HG03469 (cell line): ENCODE measurements around the gene WFDC13.
"Not testable (repeated sequence)": the region's sequence is repeated elsewhere in the genome, so short reads cannot be mapped to it uniquely, and the experiment has no call there.

ENCODE experiments used
- ATAC-seq: cut with Tn5 transposase; IDR thresholded peaks from one replicate; pipeline ENCODE4 v1.9.1; 2021; ENCODE audit warnings: mild to moderate bottlenecking, moderate library complexity, moderate number of reproducible peaks; ENCODE audit not compliant: unreplicated experiment

WFDC13 gene, protein sequence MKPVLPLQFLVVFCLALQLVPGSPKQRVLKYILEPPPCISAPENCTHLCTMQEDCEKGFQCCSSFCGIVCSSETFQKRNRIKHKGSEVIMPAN

DNA sequence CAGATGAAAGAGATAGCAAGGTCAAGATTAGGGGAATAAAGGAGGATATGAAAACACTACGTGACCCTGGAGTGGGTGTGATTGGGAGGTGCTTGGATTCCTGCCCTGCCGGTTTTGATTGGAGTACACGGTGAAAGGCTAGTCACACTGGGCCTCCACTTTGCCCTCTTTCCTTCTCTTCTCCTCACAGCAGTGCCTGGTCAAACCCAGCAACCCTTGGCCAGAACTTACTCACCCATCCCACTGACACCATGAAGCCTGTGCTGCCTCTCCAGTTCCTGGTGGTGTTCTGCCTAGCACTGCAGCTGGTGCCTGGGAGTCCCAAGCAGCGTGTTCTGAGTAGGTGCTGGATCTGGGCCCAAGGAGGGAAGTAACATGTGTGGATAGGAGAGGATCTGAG lies at the start of gene WFDC13:
TSS of gene WFDC13 (plus strand) at position 166 of the 400 bp plus-strand sequence. CDS start at position 252, 86 bp downstream.
- no peak for ATAC-seq

DNA sequence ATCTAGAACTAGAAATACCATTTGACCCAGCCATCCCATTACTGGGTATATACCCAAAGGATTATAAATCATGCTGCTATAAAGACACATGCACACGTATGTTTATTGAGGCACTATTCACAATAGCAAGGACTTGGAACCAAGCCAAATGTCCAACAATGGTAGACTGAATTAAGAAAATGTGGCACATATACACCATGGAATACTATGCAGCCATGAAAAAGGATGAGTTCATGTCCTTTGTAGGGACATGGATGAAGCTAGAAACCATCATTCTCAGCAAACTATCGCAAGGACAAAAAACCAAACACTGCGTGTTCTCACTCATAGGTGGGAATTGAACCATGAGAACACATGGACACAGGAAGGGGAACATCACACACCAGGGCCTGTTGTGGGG lies 44.8 kb upstream of the WFDC13 start:
- not testable (repeated sequence) for ATAC-seq

DNA sequence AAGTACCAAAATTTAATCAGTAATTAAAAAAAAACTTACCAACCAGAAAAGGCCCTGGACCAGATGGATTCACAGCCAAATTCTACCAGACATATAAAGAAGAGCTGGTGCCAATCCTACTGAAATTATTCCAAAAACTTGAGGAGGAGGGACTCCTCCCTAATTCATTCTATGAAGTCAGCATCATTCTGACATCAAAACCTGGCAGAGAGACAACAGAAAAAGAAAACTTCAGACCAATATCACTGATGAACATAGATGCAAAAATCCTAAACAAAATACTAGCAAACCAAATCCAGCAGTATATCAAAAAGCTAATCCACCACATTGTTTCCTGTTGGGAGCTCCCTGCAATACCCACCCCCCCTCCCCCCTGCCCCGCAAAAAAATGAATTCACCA lies 31.7 kb upstream of the WFDC13 start, which contains the start of gene WFDC11:
TSS of gene WFDC11 (minus strand) at position 101 of the 400 bp plus-strand sequence. CDS start 19,639 bp downstream, outside the sequence.
- ATAC-seq, result no peak

DNA sequence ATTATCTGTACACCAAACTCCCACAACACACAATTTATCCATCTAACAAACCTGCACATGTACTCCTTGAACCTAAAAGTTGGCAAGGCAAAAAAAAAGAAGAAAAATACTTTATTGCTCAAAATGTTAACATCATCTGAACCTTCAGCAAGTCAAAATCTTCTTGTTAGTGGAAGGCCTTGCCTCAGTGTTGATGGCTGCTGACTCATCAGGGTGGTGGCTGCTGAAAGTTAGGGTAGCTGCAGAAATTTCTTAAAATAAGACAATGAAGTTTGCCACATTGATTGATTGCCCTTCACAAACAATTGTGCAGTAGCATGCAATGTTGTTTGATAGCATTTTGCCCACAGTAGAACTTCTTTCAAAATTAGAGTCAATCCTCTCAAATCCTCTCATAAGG lies 29.1 kb upstream of the WFDC13 start:
- ATAC-seq, result no peak

DNA sequence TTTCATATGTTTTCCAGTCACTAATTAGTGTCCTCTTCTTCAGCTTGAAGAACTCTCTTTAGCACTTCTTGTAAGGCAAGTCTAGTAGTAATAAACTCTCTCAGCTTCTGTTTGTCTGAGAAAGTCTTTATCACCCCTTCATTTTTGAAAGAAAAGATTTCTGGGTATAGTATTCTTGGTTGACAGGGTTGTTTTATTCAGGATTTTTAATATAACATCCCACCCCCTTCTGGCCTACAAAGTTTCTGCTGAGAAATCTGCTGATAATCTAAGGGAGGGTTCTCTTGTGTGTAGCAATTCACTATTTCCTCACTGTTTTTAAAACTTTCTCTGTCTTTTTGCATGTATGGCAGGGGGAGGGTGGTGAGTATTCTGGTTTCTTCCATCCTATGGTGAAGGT lies 22.2 kb upstream of the WFDC13 start:
- ATAC-seq, result no peak

DNA sequence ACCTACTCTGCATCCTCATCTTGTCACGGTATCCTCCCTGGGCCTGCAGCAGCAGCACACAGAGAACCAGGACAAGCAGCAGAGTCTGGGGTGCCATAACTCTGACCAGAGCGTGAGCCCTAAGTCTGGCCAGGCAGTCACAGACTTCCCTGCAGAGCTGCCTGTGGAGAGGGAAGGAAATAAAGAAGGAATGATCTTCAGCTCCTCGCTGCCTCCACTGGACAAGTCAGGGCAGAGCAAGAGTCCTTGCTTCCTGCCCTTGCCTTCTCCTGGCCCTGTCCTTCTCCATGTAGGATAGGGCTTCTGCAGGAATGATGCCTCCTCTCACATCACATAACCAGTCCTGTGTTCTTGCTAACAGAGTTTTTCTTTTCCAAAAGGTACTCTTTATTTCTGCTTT lies 15.9 kb upstream of the WFDC13 start:
- ATAC-seq, result no peak

DNA sequence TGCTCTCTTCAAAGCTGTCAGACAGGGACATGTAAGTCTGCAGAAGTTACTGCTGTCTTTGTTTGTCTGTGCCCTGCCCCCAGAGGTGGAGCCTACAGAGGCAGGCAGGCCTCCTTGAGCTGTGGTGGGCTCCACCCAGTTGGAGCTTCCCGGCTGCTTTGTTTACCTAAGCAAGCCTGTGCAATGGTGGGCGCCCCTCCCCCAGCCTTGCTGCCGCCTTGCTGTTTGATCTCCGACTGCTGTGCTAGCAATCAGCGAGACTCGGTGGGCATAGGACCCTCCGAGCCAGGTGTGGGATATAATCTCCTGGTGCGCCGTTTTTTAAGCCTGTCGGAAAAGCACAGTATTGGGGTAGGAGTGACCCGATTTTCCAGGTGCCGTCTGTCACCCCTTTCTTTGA lies 8.5 kb upstream of the WFDC13 start:
- ATAC-seq, result not testable (repeated sequence)

DNA sequence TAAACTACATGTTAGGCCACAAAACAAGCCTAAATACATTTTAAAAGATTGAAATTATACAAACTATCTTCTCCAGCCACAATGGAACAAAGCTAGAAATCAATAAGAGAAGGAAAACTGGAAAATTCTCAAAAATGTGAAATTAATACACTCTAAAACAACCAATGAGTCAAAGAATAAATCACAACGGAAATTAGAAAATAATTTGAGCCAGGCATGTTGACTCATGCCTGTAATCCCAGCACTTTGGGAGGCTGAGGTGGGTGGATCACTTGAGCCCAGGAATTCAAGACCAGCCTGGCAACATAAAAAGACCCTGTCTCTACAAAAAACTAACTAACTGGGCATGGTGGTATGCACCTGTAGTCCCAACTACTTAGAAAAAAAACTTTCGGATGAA lies 6.3 kb upstream of the WFDC13 start:
- no peak for ATAC-seq

DNA sequence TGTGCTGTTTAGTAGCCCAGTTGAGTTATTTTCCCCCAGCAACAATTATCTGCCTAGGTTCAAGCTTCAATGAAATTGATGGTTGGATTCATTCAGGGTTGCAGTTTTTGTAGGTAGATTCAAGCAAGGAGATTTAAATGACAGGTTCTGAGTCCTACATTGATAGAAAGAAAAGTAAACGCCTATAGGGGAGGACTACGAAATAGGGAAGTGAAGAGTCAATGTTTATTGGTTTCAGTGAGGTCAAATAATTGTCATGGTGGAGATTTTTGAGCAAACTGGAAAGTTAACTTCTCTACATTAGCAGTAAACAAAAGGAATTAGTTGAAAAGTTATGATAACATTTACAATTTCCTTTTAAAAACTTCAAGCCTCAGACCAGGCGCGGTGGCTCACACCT lies 734 bp upstream of the WFDC13 start:
- no peak for ATAC-seq

DNA sequence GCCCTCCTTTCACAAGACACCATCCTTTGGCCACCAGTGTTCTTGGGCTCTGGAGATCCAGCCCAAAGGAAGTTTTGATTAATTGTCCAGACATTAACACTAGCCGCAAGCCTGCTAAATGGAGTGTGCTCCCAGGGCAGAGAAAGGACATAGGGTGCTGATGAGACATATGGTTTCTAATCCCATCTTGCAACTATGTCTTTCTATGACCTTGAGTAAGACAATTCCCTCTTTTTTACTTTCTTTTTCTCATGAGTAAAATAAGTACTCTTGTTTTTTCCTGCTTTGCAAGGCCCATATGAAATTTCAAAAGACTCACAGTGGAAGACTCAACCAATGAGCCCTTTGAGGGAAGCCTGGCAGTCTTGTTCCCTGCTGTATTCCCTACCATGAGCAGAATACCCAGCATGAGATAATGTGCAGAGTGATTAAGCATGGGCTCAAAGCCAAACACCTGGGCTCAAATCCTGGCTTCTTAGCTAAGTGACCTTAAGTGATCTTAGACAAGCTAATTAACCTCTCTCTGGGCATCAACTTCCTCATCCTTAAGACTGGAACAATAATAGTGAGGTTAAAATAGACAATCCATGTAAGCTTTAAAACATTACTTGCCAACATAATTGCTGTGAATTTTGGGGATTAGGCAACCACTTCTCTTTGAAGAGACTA lies 3.3 kb downstream of the WFDC13 start, which contains the start of gene WFDC10B:
TSS of gene WFDC10B (minus strand) at position 51 of the 669 bp plus-strand sequence. CDS start 19,027 bp downstream, outside the sequence.
- no peak for ATAC-seq

DNA sequence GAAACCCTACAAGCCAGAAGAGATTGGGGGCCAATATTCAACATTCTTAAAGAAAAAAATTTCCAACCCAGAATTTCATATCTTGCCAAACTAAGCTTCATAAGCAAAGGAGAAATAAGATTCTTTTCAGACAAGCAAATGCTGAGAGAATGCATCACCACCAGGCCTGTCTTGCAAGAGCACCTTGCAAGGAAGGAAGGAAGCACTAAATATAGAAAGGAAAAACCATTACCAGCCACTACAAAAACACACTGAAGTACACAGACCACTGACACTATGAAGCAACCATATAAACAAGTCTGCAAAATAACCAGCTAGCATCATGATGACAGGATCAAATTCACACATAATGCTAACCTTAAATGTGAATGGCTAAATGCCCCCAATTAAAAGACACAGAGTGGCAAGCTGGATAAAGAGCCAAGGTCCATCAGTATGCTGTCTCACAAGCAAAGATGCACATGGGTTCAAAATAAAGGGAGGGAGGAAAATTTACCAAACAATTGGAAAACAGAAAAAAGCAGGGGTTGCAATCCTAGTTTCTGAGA lies 14.4 kb downstream of the WFDC13 start:
- ATAC-seq, result not testable (repeated sequence)

DNA sequence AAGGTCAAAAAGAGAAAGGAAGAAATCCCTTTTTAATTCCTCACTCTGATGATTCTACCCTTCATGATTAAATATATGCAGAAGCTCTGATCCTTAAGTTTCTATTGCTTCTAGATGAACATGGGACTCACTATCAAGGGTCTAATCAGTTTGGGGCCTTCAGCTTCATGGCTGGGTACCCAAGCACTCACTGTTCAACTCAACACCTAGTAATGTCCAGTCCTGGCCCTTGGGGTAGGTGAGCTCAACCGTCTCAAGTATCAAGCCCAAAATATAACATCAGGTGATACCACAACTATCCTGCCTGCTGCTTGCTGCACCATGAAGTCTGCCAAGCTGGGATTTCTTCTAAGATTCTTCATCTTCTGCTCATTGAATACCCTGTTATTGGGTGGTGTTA lies 20.2 kb downstream of the WFDC13 start, which contains the start of gene SPINT4:
TSS of gene SPINT4 (plus strand) at position 301 of the 400 bp plus-strand sequence. CDS start at position 322, 21 bp downstream.
- ATAC-seq, result no peak

DNA sequence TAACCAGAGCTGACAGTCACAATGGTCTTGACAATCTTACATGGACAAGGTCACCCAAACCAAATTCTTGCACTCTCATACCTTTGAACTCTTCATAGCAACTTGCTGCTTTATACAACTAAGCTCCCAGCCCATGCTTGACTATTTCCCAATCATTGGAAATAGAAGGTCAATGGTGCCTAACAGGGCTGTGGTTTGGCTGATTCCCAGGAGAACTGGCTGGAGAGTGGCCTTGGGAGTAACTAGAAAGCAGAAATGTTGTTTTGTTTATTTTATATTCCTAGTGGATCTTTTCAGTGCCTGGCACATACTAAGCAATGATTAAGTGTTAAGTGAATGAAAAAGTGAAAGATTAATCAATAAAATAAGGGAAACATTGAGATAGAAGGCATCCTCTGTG lies 23.3 kb downstream of the WFDC13 start:
- ATAC-seq, result no peak

DNA sequence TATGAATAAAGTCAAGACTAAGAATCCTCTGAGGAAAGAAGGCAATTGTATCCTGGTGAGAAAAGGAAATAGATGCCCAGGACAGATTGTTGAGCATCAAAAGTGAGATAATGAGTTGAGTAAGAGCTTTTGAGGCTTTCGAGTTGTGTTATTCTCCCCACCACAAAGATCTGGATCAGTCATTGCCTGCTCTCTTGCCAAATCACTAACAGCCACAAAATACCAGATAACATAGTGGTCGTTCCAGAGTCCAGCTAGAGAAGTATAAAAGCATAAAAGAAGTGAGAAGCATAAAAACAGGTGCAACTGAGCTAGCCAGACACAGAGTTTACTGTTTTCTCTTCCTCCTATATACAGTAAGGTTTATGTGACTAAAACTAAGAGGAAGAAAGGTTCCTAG lies 25.2 kb downstream of the WFDC13 start:
- ATAC-seq, result no peak

DNA sequence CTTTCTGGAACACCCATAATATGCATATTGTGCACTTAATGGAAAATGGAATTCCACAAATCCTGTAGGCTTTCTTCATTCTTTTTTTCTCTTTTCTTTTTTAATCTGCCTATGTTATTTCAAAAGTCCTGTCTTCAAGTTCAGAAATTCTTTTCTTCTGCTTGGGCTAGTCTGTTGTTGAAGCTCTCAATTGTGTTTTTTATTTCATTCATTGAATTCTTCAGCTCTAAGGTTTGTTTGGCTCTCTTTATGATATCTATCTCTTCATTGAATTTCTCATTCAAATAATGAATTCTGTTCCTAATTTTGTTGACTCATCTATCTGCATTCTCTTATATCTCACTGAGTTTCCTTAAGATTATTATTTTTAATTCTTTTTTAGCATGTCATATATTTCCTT lies 30.4 kb downstream of the WFDC13 start:
- ATAC-seq, result no peak

DNA sequence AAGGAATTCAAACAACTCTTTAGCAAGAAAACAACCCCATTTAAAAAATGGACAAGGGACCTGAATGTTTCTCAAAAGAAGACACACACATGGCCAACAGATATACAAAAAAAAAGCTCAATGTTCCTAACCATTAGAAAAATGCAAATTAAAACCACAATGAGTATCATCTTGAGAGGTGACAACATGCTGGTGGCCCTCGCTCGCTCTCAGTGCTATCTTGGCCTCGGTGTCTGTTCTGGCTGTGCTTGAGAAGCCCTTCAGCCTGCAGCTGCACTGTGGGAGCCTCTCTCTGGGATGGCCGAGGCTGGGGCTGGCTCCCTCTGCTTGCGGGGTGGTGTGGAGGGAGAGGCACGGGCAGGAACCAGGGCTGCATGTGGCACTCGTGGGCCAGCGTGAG lies 33.7 kb downstream of the WFDC13 start:
- ATAC-seq, result no peak

DNA sequence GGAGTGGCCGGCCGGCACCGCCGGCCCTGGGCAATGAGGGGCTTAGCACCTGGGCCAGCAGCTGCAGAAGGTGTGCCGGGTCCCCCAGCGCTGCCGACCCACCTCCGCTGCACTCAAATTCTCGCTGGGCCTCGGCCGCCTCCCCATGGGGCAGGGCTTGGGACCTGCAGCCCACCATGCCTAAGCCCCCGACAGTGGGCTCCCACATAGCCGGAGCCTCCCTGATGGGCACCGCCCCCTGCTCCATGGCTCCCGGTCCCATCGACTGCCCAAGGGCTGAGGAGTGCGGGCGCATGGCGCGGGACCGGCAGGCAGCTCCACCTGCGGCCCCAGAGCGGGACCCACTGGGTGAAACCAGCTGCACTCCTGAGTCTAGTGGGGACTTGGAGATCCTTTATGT lies 34.1 kb downstream of the WFDC13 start:
- no peak for ATAC-seq

DNA sequence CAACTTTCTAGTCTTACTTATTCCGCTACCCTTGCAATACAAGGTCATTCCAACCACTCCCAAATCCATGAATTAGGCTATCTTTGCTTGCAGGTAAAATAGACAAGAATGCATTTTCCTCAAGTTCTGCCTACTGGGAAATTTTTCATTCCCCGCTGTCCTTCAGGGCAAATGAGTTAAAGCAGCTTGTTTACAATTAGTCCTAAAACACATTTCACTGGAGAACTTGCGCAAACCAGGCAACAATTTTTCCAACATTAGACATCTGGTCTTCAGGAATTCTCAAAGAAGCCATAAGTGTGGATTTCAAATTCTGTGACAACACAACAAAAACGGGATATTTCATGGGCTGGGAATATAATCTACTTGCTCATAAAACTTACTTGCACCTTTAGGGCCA lies 40.8 kb downstream of the WFDC13 start:
- ATAC-seq, result no peak

DNA sequence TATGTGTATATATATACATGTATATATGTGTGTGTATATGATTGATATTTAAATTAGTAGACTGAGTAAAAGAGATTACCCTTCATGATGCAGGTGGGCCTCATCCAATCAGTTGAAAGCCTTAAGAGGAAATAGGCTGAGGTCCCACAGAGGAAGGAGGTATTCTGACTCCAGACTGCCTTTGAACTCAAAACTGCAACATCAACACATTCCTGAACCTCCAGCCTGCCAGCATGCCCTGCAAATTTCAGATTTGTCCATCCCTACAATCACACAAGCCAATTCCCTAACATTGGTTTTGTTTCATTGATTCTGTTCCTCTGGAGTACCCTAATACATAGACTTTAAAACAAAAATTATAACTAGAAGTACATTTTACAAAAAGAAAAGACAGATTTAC lies 43.2 kb downstream of the WFDC13 start:
- no peak for ATAC-seq

DNA sequence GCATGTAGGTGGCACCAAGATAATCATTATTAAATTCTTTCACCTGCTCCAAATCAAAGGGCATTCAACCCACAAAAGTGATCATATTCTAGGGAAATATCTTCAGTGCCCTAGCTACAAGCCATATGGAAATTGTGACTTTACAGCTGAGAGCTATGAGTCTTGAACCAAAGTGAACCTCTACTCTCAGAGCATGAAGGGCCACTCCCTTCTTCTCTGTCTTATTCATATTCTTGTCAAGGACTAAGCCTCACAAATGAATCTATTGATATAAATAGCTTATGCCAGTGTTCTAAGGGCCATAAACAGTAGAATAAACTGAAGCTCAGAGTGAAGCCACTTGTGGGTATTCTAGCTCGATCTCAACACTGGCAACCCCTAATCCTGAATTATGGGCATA lies 49.9 kb downstream of the WFDC13 start:
- ATAC-seq, result no peak

DNA sequence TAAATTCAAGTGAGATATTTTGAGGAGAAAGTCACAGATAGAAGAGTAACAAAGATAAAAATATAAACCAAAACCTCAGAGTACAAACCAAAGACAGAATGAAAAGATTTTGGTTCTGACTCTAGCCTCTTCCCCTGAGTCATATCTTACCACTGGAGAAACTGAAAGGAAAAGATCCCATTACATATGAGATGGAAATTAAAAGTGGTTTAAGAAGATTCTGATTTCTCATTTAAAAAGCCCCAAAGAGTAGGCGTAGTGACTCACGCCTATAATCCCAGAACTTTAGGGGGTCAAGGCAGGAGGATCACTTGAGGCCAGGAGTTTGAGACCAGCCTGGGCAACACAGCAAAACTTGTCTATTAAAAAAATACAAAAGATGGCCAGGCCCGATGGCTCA lies 50.9 kb downstream of the WFDC13 start:
- no peak for ATAC-seq

DNA sequence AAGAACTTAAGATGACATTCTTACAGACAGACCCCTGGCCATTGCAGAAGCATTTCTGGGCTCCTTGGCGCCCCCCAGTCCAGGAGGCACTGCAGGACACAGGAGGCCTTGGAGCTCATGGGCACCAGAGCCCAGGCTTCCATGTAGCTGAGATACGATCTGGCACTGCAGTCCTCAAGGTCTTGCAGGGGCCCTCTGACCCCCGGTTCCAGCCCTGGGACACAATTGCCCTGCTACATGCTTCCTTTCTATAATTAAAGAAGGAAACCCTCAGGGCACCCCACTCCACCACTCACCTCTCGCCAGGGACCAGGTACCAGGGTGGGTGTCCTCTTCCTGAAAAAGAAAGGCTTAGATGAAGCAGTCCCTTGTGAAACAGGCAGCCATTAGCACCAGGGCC lies 56.3 kb downstream of the WFDC13 start:
- ATAC-seq, result no peak
